Measurements from ENCODE around the gene PSD4. TPM values are rescaled to one million over a fixed set of nuclear protein-coding genes. Genes with fewer than 3 reads are reported as not detected.

The PSD4 gene
- polyA plus RNA-seq, 1 donor from 2014 or later, result 0.67 TPM

- no peak overlapping the region for H3K4me3 ChIP-seq (ENCODE audit: low read length)
- no peak overlapping the region for H3K4me2 ChIP-seq (ENCODE audit: low read length)
- H3K9me3 ChIP-seq (ENCODE audit: low read length), result no peaks in the 10 kb centered on the region
- no peaks in the 10 kb centered on the region for H3K9me2 ChIP-seq (ENCODE audit: insufficient read depth, low read length)
- no peaks in the 10 kb centered on the region for H3K27me3 ChIP-seq (ENCODE audit: insufficient read depth, low read depth, low read length)
- H3K79me2 ChIP-seq (replicated peaks; ENCODE audit: insufficient read depth, low read length), result no peaks in the 10 kb centered on the region
- H2AFZ ChIP-seq (ENCODE audit: low read depth, low read length), result no peak overlapping the region
- no peaks in the 10 kb centered on the region for H3K36me3 ChIP-seq (ENCODE audit: insufficient read depth, low read length)
- TF ChIP-seq MXI1 (conservative IDR thresholded peaks at IDR 0.05; ENCODE audit: poor library complexity, severe bottlenecking) (no peak), TAF1 (IDR thresholded peaks at IDR 0.05; ENCODE audit: low read depth) (no peak), SMC3 (conservative IDR thresholded peaks at IDR 0.05; ENCODE audit: poor library complexity) (no peak), RAD21 (conservative IDR thresholded peaks at IDR 0.05) (no peak), EZH2 (IDR thresholded peaks at IDR 0.05; ENCODE audit: borderline replicate concordance, insufficient read depth, low read length, poor library complexity, severe bottlenecking) (no peak), EP300 (conservative IDR thresholded peaks at IDR 0.05; ENCODE audit: poor library complexity, severe bottlenecking) (no peak), POLR2AphosphoS5 (IDR thresholded peaks at IDR 0.05) (no peak)
- TF ChIP-seq, protein P1, sequence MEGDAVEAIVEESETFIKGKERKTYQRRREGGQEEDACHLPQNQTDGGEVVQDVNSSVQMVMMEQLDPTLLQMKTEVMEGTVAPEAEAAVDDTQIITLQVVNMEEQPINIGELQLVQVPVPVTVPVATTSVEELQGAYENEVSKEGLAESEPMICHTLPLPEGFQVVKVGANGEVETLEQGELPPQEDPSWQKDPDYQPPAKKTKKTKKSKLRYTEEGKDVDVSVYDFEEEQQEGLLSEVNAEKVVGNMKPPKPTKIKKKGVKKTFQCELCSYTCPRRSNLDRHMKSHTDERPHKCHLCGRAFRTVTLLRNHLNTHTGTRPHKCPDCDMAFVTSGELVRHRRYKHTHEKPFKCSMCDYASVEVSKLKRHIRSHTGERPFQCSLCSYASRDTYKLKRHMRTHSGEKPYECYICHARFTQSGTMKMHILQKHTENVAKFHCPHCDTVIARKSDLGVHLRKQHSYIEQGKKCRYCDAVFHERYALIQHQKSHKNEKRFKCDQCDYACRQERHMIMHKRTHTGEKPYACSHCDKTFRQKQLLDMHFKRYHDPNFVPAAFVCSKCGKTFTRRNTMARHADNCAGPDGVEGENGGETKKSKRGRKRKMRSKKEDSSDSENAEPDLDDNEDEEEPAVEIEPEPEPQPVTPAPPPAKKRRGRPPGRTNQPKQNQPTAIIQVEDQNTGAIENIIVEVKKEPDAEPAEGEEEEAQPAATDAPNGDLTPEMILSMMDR (IDR thresholded peaks at IDR 0.05; ENCODE audit: poor library complexity, severe bottlenecking), result no peak
- TF ChIP-seq, protein P2, sequence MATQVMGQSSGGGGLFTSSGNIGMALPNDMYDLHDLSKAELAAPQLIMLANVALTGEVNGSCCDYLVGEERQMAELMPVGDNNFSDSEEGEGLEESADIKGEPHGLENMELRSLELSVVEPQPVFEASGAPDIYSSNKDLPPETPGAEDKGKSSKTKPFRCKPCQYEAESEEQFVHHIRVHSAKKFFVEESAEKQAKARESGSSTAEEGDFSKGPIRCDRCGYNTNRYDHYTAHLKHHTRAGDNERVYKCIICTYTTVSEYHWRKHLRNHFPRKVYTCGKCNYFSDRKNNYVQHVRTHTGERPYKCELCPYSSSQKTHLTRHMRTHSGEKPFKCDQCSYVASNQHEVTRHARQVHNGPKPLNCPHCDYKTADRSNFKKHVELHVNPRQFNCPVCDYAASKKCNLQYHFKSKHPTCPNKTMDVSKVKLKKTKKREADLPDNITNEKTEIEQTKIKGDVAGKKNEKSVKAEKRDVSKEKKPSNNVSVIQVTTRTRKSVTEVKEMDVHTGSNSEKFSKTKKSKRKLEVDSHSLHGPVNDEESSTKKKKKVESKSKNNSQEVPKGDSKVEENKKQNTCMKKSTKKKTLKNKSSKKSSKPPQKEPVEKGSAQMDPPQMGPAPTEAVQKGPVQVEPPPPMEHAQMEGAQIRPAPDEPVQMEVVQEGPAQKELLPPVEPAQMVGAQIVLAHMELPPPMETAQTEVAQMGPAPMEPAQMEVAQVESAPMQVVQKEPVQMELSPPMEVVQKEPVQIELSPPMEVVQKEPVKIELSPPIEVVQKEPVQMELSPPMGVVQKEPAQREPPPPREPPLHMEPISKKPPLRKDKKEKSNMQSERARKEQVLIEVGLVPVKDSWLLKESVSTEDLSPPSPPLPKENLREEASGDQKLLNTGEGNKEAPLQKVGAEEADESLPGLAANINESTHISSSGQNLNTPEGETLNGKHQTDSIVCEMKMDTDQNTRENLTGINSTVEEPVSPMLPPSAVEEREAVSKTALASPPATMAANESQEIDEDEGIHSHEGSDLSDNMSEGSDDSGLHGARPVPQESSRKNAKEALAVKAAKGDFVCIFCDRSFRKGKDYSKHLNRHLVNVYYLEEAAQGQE (IDR thresholded peaks at IDR 0.05; ENCODE audit: borderline replicate concordance), result no peak
- no peaks in the 10 kb centered on the region for H3F3A ChIP-seq (ENCODE audit: insufficient read depth, low read length, poor library complexity, severe bottlenecking)
- no peak overlapping the region for H3K27ac ChIP-seq (ENCODE audit: low read length)
- H4K20me1 ChIP-seq (ENCODE audit: insufficient read depth), result no peaks in the 10 kb centered on the region
- no peak overlapping the region for H3K9ac ChIP-seq (ENCODE audit: low read length)
Measured at GRCh38 chr2:113137827-113138226, 35.9 kb upstream of the PSD4 start.

DNA sequence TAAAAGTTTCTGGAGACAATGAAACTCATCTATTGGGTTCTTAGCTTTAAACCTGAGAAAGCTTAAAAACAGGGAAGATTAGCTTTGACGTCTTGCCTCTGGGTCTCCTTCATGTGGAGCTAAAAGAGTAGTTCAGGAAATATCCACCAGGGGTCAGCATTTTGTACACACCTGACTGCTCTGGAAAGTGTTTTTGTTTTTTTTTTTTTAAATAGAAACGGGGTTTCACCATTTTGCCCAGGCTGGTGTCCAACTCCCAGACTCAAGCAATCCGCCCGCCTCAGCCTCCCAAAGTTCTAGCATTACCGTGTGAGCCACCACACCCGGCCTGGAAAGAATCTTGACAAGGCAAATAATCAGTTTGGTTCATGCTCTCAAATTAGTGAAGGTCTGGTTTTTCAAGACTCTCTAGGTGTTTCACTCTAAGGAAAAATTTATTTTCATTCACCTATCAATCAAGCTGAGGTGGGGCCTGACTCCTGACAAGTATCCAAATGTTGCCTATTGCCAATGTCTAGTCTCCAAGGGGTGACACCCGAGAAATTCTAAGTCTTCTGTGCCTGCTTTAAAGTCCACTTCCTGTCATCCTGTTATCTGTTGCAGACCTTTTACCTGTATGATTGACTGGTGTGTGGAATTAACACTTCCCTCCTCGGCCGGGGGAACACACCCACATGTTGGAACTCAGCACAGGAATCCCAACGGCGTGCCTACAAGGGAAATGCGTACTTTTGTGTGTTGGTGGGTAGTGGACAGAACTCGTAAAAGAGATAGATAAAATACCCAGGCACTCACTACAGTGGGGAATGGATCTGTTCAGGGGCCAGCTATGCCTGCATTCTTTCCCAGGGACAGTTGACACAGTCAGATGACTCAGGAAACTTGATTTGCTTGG, 35.1 kb upstream of the PSD4 start:
- Histone ChIP-seq H3K4me3 (ENCODE audit: low read length) (no peak overlapping the region), H2AFZ (ENCODE audit: low read depth, low read length) (no peak overlapping the region), H3K27me3 (ENCODE audit: insufficient read depth, low read depth, low read length) (no peaks in the 10 kb centered on the region), H3F3A (ENCODE audit: insufficient read depth, low read length, poor library complexity, severe bottlenecking) (no peaks in the 10 kb centered on the region), H4K20me1 (ENCODE audit: insufficient read depth) (no peaks in the 10 kb centered on the region), H3K9me2 (ENCODE audit: insufficient read depth, low read length) (no peaks in the 10 kb centered on the region), H3K4me2 (ENCODE audit: low read length) (no peak overlapping the region), H3K79me2 (replicated peaks; ENCODE audit: insufficient read depth, low read length) (no peaks in the 10 kb centered on the region), H3K36me3 (ENCODE audit: insufficient read depth, low read length) (no peaks in the 10 kb centered on the region), H3K9ac (ENCODE audit: low read length) (no peak overlapping the region), H3K9me3 (ENCODE audit: low read length) (no peaks in the 10 kb centered on the region), H3K27ac (ENCODE audit: low read length) (no peak overlapping the region)
- TF ChIP-seq SMC3 (conservative IDR thresholded peaks at IDR 0.05; ENCODE audit: poor library complexity), result peak; percentile 83
- TF ChIP-seq, protein P1 (IDR thresholded peaks at IDR 0.05; ENCODE audit: poor library complexity, severe bottlenecking), result peak; percentile 81
- TF ChIP-seq, protein P2 (IDR thresholded peaks at IDR 0.05; ENCODE audit: borderline replicate concordance), result no peak
- no peak for TF ChIP-seq EZH2 (IDR thresholded peaks at IDR 0.05; ENCODE audit: borderline replicate concordance, insufficient read depth, low read length, poor library complexity, severe bottlenecking)
- TF ChIP-seq RAD21 (conservative IDR thresholded peaks at IDR 0.05), result peak; percentile 69
